Left lung (tissue), 8 donors: ENCODE measurements around the gene SHTN1. TPM values are rescaled to one million over a fixed set of nuclear protein-coding genes. Genes with fewer than 3 reads are reported as not detected.

Source experiments
- polyA plus RNA-seq, 6 donors: library from polyadenylated mRNA; unstranded; fragments of 120-200 nt; gene quantifications; one replicate each; pipeline ENCODE4 v1.2.1, GENCODE V29; 2013; ENCODE audit not compliant: insufficient read length in 6 of 6
- total RNA-seq, 2 donors: library from RNA; stranded (reverse); fragmentation: NEBNext Ultra II Directional; extraction: Animal tissue kit (Norgen Biotek cat#: 25700); gene quantifications; one replicate each; pipeline ENCODE4 v1.2.1, GENCODE V29; 2021
- donor health status: DM: no; HTN: yes; CAD: no.
- donor health status: DM: no; HTN: no; CAD: no.

The SHTN1 gene
- total and polyA plus RNA-seq, 8 donors: 24.5 to 38.9 (median 29.3) TPM

Other genes with a start within 250 kb of the SHTN1 start
- 1 to 10 TPM in 1 of 2 donors, under 1 TPM in 1; 0.50 to 1.0 TPM for gene ENO4, start 155.7 kb downstream of the SHTN1 start, total RNA-seq
- gene ENO4, start 155.7 kb downstream of the SHTN1 start, polyA plus RNA-seq: 1 to 10 TPM; 2.9 to 4.4 (median 3.4) TPM
- gene VAX1, start 133.1 kb upstream of the SHTN1 start, total RNA-seq: not detected
- gene VAX1, start 133.1 kb upstream of the SHTN1 start, polyA plus RNA-seq: not detected
- not detected for gene KCNK18, start 192.3 kb upstream of the SHTN1 start, total RNA-seq
- not detected for gene KCNK18, start 192.3 kb upstream of the SHTN1 start, polyA plus RNA-seq
- 1 to 10 TPM; 1.7 to 1.9 TPM for gene SLC18A2, start 235.9 kb upstream of the SHTN1 start, total RNA-seq
- gene SLC18A2, start 235.9 kb upstream of the SHTN1 start, polyA plus RNA-seq: under 1 TPM; 0.18 to 0.28 (median 0.23) TPM